Naive thymus-derived CD8-positive, alpha-beta T cell (primary cell): ENCODE results near the gene UNC79. TPM values are rescaled to one million over a fixed set of nuclear protein-coding genes. Genes with fewer than 3 reads are reported as not detected.
"Not testable (repeated sequence)": the region's sequence is repeated elsewhere in the genome, so short reads cannot be mapped to it uniquely, and the experiment has no call there.

Source experiments
- ATAC-seq, 2 donors: fragments of 150-1000 bp; cut with Tn5 transposase in 1 of 2; sonication (Bioruptor Pico), chemical (Tn5 transposase) in 1 of 2; 1 replicate in 1 of 2; 2 replicates in 1 of 2; pipeline ENCODE4 v1.10.0; 2021; ENCODE audit warnings: mild to moderate bottlenecking in 2 of 2, moderate library complexity in 2 of 2
- POLR2A ChIA-PET: fragments of 350-600 bp; sonication (Branson Sonifier 250); formaldehyde crosslinking; loops from one replicate; lab custom pipeline; 2021; ENCODE audit warnings: antibody characterized with exemption; lab: Charles Lee
- DNase-seq, 10 donors: peaks; one replicate each; pipeline versions ENCODE4 v3.0.0 to v3.0.0-alpha.2; 2020 to 2022
- H3K27ac Mint-ChIP-seq, 10 donors: one replicate each; pipeline ENCODE4 v1.8.0; 2020 to 2022; ENCODE audit warnings: mild to moderate bottlenecking in 10 of 10, mixed read lengths in 10 of 10, moderate library complexity in 4 of 10, inconsistent platforms in 1 of 10
- H3K27me3 Mint-ChIP-seq, 5 donors: one replicate each; pipeline ENCODE4 v1.8.0; 2021 to 2022; ENCODE audit warnings: mixed read lengths in 5 of 5
- H3K36me3 Mint-ChIP-seq, 3 donors: one replicate each; pipeline ENCODE4 v1.8.0; 2020 to 2022; ENCODE audit warnings: mixed read lengths in 3 of 3, mild to moderate bottlenecking in 2 of 3, inconsistent platforms in 1 of 3
- H3K4me1 Mint-ChIP-seq, 4 donors: one replicate each; pipeline ENCODE4 v1.8.0; 2021 to 2022; ENCODE audit warnings: mixed read lengths in 4 of 4
- H3K4me3 Mint-ChIP-seq, 10 donors: one replicate each; pipeline ENCODE4 v1.8.0; 2020 to 2022; ENCODE audit warnings: mild to moderate bottlenecking in 10 of 10, mixed read lengths in 10 of 10, moderate library complexity in 6 of 10, inconsistent platforms in 1 of 10
- H3K9me3 Mint-ChIP-seq, 9 donors: one replicate each; pipeline ENCODE4 v1.8.0; 2020 to 2022; ENCODE audit warnings: mixed read lengths in 9 of 9, mild to moderate bottlenecking in 3 of 9, inconsistent platforms in 1 of 9, moderate library complexity in 1 of 9
- polyA plus RNA-seq, 3 donors: library from polyadenylated mRNA; unstranded; fragments of 300-500 nt; fragmentation: Illumina TruSeq; gene quantifications; one replicate each; pipeline ENCODE4 v1.2.3, GENCODE V29; 2021
- total RNA-seq, 8 experiments: library from RNA in 2 of 8; stranded (reverse) in 2 of 8; gene quantifications; one replicate each; pipeline ENCODE4 v1.2.3 and lab custom pipeline; 2021 to 2026

The UNC79 gene
- total and polyA plus RNA-seq, 5 experiments from 2014 or later, result not detected

DNA sequence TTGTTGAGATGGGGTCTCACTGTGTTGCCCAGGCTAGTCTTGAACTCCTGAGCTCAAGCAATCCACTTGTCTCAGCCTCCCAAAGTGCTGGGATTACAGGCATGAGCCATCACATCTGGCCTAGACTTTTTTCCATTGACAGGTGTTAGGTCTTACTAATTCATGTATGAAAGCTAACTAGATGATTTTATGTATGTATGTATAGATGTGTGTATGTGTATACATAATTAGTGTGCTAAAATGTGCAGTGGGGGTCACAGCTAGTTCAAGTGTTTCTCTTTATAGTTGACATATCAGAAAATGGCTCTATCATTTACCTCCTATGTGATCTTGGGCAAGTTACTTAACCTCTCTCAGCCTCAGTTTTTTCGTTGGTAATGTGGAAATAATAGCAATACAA lies 23.5 kb downstream of the UNC79 start:
- POLR2A ChIA-PET, result no interaction called here
- Mint-ChIP-seq H3K36me3 (peaks cover 0 to 7% (median 0%) of the 10 kb centered on the region in 3 donors), H3K4me1 (no peaks in the 10 kb centered on the region), H3K4me3 (no peak overlapping the region), H3K9me3 (peaks cover 0 to 14% (median 3%) of the 10 kb centered on the region in 9 donors), H3K27ac (no peak overlapping the region), H3K27me3 (peaks cover 21 to 73% (median 35%) of the 10 kb centered on the region in 5 donors)
- DNase-seq (no peak), ATAC-seq (no peak)

DNA sequence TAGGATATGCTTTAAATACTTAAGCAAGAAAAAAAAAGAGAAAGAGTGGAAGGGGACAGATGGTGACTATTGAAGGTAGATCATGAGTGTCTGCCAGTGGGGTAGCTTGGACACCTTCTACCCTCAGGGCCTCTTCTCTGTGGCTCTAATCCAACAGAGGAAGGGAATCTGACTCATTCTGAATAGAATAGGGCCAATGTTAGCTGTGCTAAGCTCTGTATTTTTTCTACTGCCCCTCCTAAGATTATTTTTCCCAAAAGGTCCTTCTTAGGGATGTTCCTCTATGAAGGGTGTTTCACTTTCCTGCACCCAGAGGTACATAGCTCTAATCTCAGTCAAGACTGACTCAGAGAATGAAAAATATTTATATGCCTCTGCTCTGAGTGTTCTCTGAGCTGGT lies 25.6 kb downstream of the UNC79 start:
- DNase-seq (no peak), ATAC-seq (no peak)
- Mint-ChIP-seq H3K4me3 (no peak overlapping the region), H3K4me1 (no peaks in the 10 kb centered on the region), H3K9me3 (peaks cover 0 to 14% (median 3%) of the 10 kb centered on the region in 9 donors), H3K36me3 (no peaks in the 10 kb centered on the region), H3K27me3 (peaks cover 12 to 53% (median 22%) of the 10 kb centered on the region in 5 donors), H3K27ac (no peak overlapping the region)
- POLR2A ChIA-PET, result no interaction called here

DNA sequence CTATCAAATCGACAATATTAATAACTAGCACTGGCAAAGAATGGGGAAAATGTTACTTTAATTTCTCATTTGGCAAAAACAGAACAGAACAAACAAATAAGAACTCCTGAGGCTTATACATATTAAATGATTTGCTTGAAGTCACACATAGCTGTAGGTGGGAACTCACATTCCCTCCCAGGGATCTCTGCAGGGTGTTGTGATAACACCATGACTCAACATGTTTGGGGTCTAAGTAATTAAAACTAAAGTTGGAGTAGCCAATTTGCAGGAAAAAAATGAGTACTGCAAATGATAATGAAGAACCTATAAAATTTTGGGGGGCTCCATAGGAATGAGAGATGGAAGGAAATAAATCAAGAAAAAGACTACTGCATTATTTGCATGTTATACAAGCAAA lies 27.5 kb downstream of the UNC79 start:
- no peak for ATAC-seq
- Mint-ChIP-seq H3K27me3 (peaks cover 18 to 62% (median 35%) of the 10 kb centered on the region in 5 donors), H3K9me3 (peaks cover 0 to 14% (median 3%) of the 10 kb centered on the region in 9 donors), H3K27ac (no peak overlapping the region), H3K4me1 (no peaks in the 10 kb centered on the region), H3K4me3 (no peak overlapping the region), H3K36me3 (no peaks in the 10 kb centered on the region)
- POLR2A ChIA-PET, result no interaction called here
- DNase-seq, result no peak

DNA sequence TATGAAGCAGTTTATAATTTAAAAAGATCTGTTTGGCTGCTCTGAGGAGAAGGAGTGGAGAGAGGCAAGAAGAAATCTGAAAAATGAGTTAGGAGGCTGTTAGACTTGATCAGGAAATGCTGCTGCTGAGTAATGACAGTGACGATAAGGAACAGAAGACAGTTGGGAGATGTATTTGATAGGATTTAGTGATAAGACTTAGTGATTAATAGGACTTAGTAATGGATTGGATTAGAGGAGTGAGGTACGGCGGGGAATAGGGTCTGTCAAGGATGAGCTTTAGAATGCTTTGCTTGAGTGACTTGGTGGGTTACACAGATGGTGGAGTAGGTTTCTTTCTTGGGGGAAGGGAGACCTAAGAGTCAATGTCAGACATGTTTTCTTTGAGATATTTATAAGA lies 31.7 kb downstream of the UNC79 start:
- no peak for DNase-seq
- Mint-ChIP-seq H3K27ac (peak overlapping the region in 1 of 10 donors; percentile 1), H3K9me3 (no peaks in the 10 kb centered on the region), H3K36me3 (no peaks in the 10 kb centered on the region), H3K27me3 (peaks cover 8 to 34% (median 23%) of the 10 kb centered on the region in 5 donors), H3K4me3 (no peak overlapping the region), H3K4me1 (no peaks in the 10 kb centered on the region)
- POLR2A ChIA-PET, result no interaction called here
- no peak for ATAC-seq

DNA sequence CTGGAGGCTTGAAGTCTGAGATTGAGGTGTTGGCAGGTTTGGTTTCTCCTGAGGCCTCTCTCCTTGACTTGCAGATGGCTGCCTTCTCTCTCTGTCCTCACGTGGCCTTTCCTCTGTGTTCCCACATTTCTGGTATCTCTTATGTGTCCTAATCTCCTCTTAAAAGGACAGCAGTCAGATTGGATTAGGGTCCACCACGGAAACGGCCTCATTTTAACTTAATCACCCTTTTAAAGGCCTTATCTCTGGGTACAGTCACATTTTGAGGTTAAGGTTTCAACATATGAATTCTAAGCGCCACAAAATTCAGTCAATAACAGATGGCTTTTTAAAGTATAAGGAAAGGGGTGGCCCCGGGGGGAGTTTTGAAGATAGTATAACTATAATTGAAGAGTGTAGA lies 33.5 kb downstream of the UNC79 start:
- H3K27me3 Mint-ChIP-seq, result peaks cover 2 to 21% (median 19%) of the 10 kb centered on the region in 5 donors
- POLR2A ChIA-PET, result no interaction called here
- no peaks in the 10 kb centered on the region for H3K4me1 Mint-ChIP-seq
- H3K9me3 Mint-ChIP-seq, result no peaks in the 10 kb centered on the region
- no peak overlapping the region for H3K27ac Mint-ChIP-seq
- no peak overlapping the region for H3K4me3 Mint-ChIP-seq
- no peak for DNase-seq
- H3K36me3 Mint-ChIP-seq, result no peaks in the 10 kb centered on the region
- ATAC-seq, result no peak

DNA sequence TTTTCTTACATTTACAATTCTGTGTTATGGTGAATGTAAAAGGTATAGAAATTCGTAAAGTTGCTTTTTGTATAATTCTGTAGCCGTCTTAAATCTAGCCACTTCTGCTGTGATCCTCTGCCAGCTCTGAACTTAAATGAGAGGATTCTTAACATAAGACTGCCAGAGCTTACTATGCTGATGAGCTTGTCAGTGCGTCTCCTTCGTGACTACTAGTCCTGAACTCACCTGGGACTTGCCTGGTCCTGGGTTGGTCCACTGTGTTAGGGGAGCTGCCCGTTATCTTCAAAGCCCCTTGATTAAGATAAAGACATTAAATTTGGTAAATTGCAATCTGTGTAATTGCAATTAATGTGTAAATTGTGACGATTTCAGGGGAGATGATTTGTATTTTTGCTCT lies 44.7 kb downstream of the UNC79 start:
- DNase-seq (no peak), ATAC-seq (no peak)
- Mint-ChIP-seq H3K36me3 (no peaks in the 10 kb centered on the region), H3K27me3 (peaks cover 15 to 28% (median 27%) of the 10 kb centered on the region in 5 donors), H3K9me3 (no peaks in the 10 kb centered on the region), H3K4me3 (no peak overlapping the region), H3K27ac (no peak overlapping the region), H3K4me1 (no peaks in the 10 kb centered on the region)
- POLR2A ChIA-PET, result no interaction called here

DNA sequence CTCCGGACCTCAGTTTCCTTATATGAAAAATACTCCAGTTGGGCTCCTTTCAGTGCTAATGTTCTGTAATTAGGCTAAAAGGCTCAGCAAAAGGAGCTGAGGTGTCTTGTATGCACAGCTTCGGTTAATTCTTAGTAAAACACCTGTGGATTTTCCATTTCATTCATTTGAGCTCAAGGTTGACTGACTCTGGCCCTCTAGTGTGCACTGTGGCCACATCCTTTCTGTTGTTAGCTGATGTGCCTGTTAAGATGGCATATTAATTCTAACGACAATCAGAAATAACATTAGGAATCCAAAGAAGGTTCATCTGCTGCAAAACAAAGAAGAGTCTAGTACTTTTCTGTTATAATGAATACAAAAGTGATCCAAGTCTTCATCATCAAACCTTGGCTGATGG lies 45.6 kb downstream of the UNC79 start:
- no peaks in the 10 kb centered on the region for H3K36me3 Mint-ChIP-seq
- no peak overlapping the region for H3K4me3 Mint-ChIP-seq
- no peaks in the 10 kb centered on the region for H3K4me1 Mint-ChIP-seq
- H3K9me3 Mint-ChIP-seq, result no peaks in the 10 kb centered on the region
- no peak for DNase-seq
- POLR2A ChIA-PET, result no interaction called here
- H3K27me3 Mint-ChIP-seq, result peaks cover 13 to 28% (median 25%) of the 10 kb centered on the region in 5 donors
- no peak overlapping the region for H3K27ac Mint-ChIP-seq
- no peak for ATAC-seq

DNA sequence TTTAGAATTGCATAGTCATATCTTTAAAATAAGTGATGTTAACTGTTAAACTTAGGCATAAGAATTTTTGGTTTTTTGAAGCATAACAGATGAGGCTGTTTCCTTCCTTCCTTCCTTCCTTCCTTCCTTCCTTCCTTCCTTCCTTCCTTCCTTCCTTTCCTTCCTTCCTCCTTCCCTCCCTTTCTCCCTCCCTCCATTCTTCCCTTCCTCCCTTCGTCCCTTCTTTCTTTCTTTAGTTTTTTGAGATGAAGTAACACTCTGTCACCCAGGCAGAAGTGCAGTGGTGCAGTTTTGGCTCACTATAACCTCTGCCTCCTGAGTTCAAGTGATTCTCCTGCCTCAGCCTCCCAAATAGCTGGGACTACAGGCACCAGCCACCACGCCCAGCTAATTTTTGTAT lies 48.3 kb downstream of the UNC79 start:
- H3K9me3 Mint-ChIP-seq, H3K4me1 Mint-ChIP-seq, ATAC-seq, DNase-seq, H3K27ac Mint-ChIP-seq, H3K36me3 Mint-ChIP-seq, POLR2A ChIA-PET, H3K4me3 Mint-ChIP-seq: not testable (repeated sequence)
- peaks cover 14 to 39% (median 24%) of the 10 kb centered on the region in 5 donors for H3K27me3 Mint-ChIP-seq

DNA sequence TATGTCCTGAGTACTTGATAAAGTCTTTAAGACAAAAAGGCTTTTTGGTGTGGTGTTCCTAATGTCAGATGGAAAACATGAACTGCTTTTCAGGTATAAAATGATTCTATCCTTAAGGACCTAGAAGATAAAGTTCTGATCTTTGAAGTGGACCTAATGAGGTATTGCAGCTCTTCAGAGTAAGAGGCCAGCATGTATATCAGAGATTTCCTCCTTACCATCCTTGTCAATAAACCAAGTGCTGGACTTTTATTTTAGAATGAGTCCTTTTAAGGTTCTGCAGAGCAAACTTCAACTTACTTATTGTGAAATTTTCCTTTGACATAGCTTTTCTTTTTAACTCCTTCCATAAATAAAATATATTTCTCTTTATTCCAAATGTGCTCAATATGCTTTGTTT lies 50.1 kb downstream of the UNC79 start:
- Mint-ChIP-seq H3K27me3 (peaks cover 11 to 33% (median 17%) of the 10 kb centered on the region in 5 donors), H3K27ac (no peak overlapping the region), H3K4me1 (no peaks in the 10 kb centered on the region), H3K4me3 (no peak overlapping the region), H3K36me3 (no peaks in the 10 kb centered on the region), H3K9me3 (peaks cover 0 to 4% (median 0%) of the 10 kb centered on the region in 9 donors)
- POLR2A ChIA-PET, result no interaction called here
- no peak for ATAC-seq
- DNase-seq, result no peak

DNA sequence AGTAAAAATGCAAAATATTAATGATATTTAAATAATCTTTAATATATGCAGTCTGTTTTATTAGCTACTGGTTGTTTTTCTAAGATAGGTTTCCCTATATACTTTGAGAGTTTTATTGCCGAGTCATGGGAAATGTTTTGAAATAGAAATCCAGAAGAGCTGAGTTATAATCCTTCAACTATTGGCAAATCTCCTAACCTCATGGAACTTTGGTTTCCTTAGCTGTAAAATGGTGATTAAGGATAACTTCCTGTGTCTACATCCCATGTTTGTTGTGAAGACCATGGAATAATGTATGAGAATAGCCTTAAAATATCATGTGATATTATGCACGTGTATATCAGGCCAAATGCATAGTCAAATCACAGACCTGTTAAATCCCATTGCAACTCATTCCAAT lies 51.0 kb downstream of the UNC79 start:
- POLR2A ChIA-PET, result no interaction called here
- no peak overlapping the region for H3K27ac Mint-ChIP-seq
- peaks cover 11 to 27% (median 18%) of the 10 kb centered on the region in 5 donors for H3K27me3 Mint-ChIP-seq
- no peak overlapping the region for H3K4me3 Mint-ChIP-seq
- no peaks in the 10 kb centered on the region for H3K36me3 Mint-ChIP-seq
- no peaks in the 10 kb centered on the region for H3K4me1 Mint-ChIP-seq
- ATAC-seq (no peak), DNase-seq (no peak)
- H3K9me3 Mint-ChIP-seq, result peaks cover 0 to 4% (median 0%) of the 10 kb centered on the region in 9 donors

DNA sequence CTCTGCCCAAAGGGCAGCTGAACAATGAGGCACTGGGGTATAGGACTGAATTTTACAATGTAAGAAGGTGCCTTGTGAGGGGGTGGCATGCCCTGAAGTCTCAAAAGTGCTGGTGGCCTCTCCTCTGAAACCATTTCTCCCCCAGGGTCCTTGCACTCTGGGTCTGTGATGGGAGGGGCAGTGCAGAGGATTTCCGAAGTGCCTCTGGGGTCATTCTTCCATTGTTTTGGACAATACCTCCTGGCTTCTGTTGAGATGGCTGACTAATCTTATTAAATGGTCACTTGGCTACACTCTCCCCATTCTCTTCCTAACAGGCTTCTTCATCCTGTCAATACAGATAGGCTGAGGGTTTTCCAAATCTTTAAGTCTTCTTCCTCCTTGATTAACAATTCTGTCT lies 59.3 kb downstream of the UNC79 start:
- POLR2A ChIA-PET, result no interaction called here
- Mint-ChIP-seq H3K9me3 (peaks cover 0 to 12% (median 0%) of the 10 kb centered on the region in 9 donors), H3K27ac (no peak overlapping the region), H3K4me3 (no peak overlapping the region), H3K27me3 (peaks cover 6 to 20% (median 8%) of the 10 kb centered on the region in 5 donors), H3K4me1 (peaks cover 0 to 3% (median 0%) of the 10 kb centered on the region in 4 donors), H3K36me3 (peaks cover 0 to 7% (median 0%) of the 10 kb centered on the region in 3 donors)
- ATAC-seq (no peak), DNase-seq (no peak)

DNA sequence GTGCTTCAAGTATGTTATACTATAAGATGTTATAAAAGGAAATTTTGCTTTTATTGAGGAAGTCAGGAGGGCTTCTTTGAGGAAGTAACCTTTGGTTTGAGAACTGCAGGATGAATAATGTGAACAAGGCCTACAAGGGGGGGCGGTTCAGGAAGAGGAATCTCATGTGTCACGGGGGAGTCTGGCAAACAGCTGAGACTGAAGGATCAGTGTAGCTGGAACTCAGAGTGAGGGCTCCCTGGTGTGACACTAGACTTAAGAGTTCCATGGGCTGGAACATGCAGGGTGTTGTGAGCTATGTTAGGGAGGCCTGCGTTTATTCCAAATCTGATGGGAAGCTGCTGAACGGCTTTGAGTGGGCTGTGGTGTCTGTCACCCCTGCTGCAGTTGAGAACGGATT lies 62.3 kb downstream of the UNC79 start:
- Mint-ChIP-seq H3K4me1 (peaks cover 0 to 3% (median 0%) of the 10 kb centered on the region in 4 donors), H3K9me3 (peaks cover 0 to 12% (median 0%) of the 10 kb centered on the region in 9 donors), H3K36me3 (peaks cover 0 to 7% (median 0%) of the 10 kb centered on the region in 3 donors), H3K4me3 (no peak overlapping the region), H3K27ac (no peak overlapping the region), H3K27me3 (peaks cover 6 to 26% (median 12%) of the 10 kb centered on the region in 5 donors)
- no peak for DNase-seq
- POLR2A ChIA-PET, result no interaction called here
- no peak for ATAC-seq

DNA sequence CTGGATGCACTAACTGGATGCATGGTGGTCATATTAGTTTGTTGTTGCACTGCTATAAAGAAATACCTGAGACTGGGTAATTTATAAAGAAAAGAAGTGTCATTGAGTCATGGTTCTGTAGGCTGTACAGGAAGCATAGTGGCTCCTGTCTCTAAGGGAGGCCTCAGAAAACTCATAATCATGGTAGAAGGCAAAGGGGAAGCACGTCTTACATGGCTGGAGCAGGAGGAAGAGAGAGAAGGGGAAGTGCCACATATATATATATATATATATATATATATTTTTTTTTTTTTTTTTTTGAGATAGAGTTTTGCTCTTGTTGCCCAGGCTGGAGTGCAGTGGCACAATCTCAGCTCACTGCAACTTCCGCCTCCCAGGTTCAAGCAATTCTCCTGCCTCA lies 62.9 kb downstream of the UNC79 start:
- peaks cover 6 to 26% (median 12%) of the 10 kb centered on the region in 5 donors for H3K27me3 Mint-ChIP-seq
- DNase-seq, H3K4me1 Mint-ChIP-seq, H3K4me3 Mint-ChIP-seq, H3K36me3 Mint-ChIP-seq, ATAC-seq, H3K27ac Mint-ChIP-seq, POLR2A ChIA-PET: not testable (repeated sequence)
- peaks cover 0 to 12% (median 0%) of the 10 kb centered on the region in 9 donors for H3K9me3 Mint-ChIP-seq
